Erythroblast (primary cell): Measurements from ENCODE around the gene ZNF892.

Source experiments
- GATA1 ChIP-seq: IDR thresholded peaks from 2 replicates; pipeline ENCODE4 v1.6.1; 2011; ENCODE audit warnings: low read depth, mild to moderate bottlenecking, control low read depth, low read length, moderate library complexity
- POLR2A ChIP-seq: IDR thresholded peaks from 2 replicates; pipeline ENCODE4 v1.6.1; 2011; ENCODE audit warnings: mild to moderate bottlenecking, low read length

- TF ChIP-seq POLR2A, result no peak
- TF ChIP-seq GATA1, result no peak
Observed at GRCh38 chr2:95171902-95172301, 35.4 kb upstream of the ZNF892 start.
